HUES6 (cell line): Measurements from ENCODE around the gene CD248.
A peak's percentile ranks its signal among the peaks of the same experiment; 100 is the strongest.
"Not testable (repeated sequence)": the region's sequence is repeated elsewhere in the genome, so short reads cannot be mapped to it uniquely, and the experiment has no call there.

Source experiments
- H3K27ac ChIP-seq: 2 replicates; pipeline ENCODE4 v1.7.0; 2013; ENCODE audit warnings: low read depth, mild to moderate bottlenecking, low read length, inconsistent platforms
- H3K27me3 ChIP-seq: 2 replicates; pipeline ENCODE4 v1.6.1; 2013; ENCODE audit warnings: low read length; ENCODE audit not compliant: control insufficient read depth, insufficient read depth
- H3K36me3 ChIP-seq: 2 replicates; pipeline ENCODE4 v1.6.1; 2013; ENCODE audit warnings: low read length; ENCODE audit not compliant: control insufficient read depth, insufficient read depth
- H3K4me1 ChIP-seq: 2 replicates; pipeline ENCODE4 v1.6.1; 2013; ENCODE audit warnings: low read length; ENCODE audit not compliant: control insufficient read depth, insufficient read depth
- H3K4me3 ChIP-seq: 2 replicates; pipeline ENCODE4 v1.5.1; 2013; ENCODE audit warnings: low read depth, low read length
- H3K9ac ChIP-seq: one replicate; pipeline ENCODE4 v1.6.1; 2013; ENCODE audit warnings: mild to moderate bottlenecking, low read length
- H3K9me3 ChIP-seq: 2 replicates; pipeline ENCODE4 v1.6.1; 2013; ENCODE audit warnings: low read depth, low read length; ENCODE audit not compliant: control insufficient read depth, insufficient read depth

The CD248 gene

DNA sequence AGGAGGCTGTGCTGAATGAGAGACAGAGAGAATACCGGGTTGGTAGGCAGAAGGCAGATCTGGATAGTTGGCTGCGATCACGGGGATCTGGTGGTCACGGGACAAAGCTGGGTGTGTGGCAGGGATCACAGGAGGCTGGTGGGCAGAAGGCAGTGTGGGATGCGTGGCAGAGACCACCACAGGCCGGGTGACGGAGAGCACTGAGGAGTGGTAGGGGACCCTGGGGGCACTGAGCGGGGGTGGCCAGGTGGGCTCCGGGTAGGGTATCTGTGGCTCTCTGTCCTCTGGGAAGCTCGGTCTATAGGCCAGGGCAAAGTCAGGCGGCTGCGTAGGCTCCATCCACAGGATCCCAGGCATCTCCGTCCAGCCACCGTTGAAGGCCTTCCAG lies 1.4 kb downstream of the CD248 start:
- no peak overlapping the region for H3K27ac ChIP-seq
- H3K4me1 ChIP-seq, result peaks cover 36% of the 10 kb centered on the region
- H3K9me3 ChIP-seq, result peaks cover 4% of the 10 kb centered on the region; the same call in 1 of the 2 replicates
- no peaks in the 10 kb centered on the region for H3K36me3 ChIP-seq
- no peak overlapping the region for H3K4me3 ChIP-seq
- H3K27me3 ChIP-seq, result no peaks in the 10 kb centered on the region; the same call in 1 of the 2 replicates
- H3K9ac ChIP-seq, result no peak overlapping the region

DNA sequence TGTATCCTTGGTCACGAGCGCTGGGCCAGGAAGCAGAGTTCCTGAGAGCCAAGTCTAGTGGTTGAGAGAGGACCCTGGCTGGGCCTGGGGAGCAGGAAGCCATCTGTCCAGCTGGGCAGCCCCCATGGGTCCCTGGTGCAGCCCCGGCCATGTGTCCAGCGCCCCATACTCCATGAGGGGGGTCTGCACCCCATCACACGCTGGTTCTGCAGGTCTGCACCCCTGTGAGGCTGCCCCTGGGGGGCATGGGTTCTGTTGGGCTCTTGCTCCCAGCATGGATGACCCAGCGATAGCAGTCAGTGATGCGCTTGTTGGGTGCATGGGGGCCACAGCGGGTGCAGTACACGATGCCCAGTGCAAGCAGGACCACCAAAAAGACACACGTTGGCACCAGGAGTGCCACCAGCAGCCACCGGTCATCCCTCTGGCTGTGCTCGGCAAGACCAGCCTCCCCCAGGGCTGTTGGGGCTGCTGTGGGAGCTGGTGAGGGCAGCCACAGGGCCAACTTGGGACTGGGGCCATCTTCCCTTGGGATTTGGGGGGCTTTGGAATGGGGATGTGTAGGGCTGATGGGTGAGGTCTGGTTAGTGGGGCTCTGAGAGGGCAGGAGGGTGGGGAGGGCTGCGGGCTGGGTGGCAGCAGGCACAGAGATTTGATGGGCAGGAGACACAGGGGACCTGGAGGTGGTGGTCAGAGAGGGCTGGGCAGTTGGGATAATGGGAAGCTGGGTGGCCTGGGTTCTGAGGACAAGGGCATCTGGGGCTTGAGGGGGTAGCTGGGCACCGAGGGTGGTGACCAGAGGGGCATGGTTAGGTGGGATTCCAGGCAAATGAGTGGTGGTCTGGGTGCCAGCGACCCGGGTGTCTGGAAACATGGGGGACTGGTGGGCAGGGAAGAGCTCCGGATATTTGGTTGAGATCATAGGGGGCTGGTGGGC lies 2.0 kb downstream of the CD248 start:
- Histone ChIP-seq H3K4me3 (no peak overlapping the region), H3K27me3 (no peaks in the 10 kb centered on the region; the same call in 1 of the 2 replicates), H3K4me1 (peaks cover 36% of the 10 kb centered on the region), H3K9me3 (peaks cover 4% of the 10 kb centered on the region; the same call in 1 of the 2 replicates), H3K9ac (no peak overlapping the region), H3K27ac (no peak overlapping the region), H3K36me3 (no peaks in the 10 kb centered on the region)

DNA sequence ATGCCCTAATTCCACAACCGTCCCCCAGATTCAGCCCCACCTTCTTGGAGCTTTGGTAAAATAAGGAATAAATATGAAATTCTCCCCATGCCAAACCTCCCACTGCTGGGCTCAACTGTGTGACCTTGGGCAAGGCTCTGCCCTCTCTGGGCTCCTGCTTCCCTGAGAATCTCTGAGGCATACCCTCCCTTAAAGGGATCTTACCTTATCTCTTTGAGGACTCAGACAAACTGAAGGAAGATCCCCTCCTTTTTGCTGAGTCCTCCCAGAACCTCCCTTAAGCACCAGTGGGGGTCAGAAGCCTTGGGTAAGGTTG lies 2.7 kb downstream of the CD248 start:
- H3K36me3 ChIP-seq, result no peaks in the 10 kb centered on the region
- peaks cover 36% of the 10 kb centered on the region for H3K4me1 ChIP-seq
- peak overlapping the region; percentile 59 for H3K9ac ChIP-seq
- 0 out of 2 replicates have a peak overlapping the region, but pooled peaks have one; percentile 56 for H3K4me3 ChIP-seq
- H3K9me3 ChIP-seq, result peaks cover 3% of the 10 kb centered on the region; the same call in 1 of the 2 replicates
- no peak overlapping the region; the same call in 1 of the 2 replicates for H3K27ac ChIP-seq
- H3K27me3 ChIP-seq, result no peaks in the 10 kb centered on the region; the same call in 1 of the 2 replicates

DNA sequence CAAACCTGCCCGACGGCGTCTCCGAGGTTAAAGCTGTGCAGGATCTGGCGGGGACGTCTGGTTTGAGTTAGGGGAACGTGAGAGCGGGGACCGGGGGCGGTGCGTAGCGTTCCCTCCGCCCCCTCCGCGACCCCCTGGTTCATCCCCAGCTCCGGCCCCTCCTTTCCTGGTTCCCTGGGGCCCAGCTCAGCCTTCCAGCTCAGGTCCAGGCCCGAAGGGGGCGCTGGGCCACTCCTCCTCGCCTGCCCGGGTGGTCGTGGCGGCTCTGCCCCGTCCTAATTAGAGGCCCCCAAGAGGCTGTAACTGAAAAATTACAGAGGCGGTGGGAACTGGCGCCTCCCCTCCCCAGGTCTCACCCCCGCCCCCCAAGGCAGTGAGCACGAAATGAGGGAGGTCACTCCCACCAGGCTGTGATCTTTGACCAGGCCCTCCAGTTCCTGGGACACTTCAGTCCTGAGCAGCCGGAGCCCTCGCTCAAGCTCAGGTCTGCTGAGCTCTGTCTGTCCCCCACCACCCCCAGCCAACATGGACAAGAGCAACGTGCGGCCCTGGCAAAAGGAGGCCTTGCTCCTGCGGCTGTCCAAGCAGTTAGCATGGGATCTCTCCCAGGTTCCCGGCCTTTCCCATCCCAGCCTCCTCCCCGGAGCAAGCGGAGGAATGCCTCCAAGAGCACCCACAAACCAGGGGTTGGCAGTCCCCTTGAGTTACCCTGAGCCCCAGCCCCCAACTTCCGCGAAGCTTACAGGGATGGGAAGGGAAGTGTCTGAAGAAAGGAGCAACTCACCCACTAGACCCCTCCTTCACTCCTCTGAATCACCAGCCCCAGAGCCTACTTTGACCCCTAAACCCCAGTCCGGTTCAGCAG lies 3.3 kb downstream of the CD248 start:
- Histone ChIP-seq H3K36me3 (no peaks in the 10 kb centered on the region), H3K9ac (peak overlapping the region; percentile 59), H3K4me1 (peaks cover 35% of the 10 kb centered on the region), H3K4me3 (peak overlapping the region; percentile 56), H3K27me3 (no peaks in the 10 kb centered on the region; the same call in 1 of the 2 replicates), H3K9me3 (no peaks in the 10 kb centered on the region), H3K27ac (peak overlapping the region; percentile 72; the same call in 1 of the 2 replicates)

DNA sequence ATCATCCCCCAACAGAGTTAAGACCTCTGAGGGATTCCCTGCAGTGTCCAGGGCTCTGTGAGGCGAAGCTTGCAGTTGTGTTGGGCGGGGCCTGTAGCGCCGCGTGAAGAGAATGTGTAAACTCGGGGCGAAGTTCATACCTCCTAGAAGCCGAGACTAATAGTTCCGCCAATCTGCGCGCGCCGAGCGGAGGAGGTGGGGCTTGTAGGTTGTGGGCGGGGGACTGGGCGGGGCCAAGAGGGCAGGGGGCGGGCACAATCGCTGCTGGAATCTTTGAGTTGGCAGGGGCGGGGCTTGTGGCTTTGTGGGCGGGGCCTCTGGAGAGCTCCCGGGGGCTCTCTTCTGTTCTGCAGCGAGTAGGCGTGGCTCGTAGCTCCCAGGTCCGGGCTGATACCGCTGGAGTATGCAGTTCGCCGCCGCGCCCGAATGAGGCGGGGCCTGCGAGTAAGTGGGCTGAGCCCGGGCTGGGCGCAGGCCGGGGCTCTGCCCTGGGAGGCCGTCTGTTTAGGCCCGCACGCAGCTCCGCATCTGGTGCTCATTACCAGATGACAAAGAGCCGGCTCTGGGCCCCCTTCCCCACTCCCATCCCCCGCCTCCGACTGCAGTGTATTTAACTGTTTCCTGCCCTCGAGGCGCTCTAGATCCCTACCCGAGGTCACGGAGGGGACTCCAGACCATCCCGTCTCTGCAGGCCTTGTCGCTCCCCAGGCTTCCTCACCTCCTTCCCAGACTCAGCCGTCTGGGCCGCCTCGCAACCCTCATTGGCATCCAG lies 4.1 kb downstream of the CD248 start:
- Histone ChIP-seq H3K27me3 (no peaks in the 10 kb centered on the region; the same call in 1 of the 2 replicates), H3K9me3 (no peaks in the 10 kb centered on the region), H3K27ac (peak overlapping the region; percentile 72; the same call in 1 of the 2 replicates), H3K9ac (peak overlapping the region; percentile 47), H3K4me1 (peaks cover 27% of the 10 kb centered on the region), H3K36me3 (no peaks in the 10 kb centered on the region), H3K4me3 (peak overlapping the region; percentile 74)

DNA sequence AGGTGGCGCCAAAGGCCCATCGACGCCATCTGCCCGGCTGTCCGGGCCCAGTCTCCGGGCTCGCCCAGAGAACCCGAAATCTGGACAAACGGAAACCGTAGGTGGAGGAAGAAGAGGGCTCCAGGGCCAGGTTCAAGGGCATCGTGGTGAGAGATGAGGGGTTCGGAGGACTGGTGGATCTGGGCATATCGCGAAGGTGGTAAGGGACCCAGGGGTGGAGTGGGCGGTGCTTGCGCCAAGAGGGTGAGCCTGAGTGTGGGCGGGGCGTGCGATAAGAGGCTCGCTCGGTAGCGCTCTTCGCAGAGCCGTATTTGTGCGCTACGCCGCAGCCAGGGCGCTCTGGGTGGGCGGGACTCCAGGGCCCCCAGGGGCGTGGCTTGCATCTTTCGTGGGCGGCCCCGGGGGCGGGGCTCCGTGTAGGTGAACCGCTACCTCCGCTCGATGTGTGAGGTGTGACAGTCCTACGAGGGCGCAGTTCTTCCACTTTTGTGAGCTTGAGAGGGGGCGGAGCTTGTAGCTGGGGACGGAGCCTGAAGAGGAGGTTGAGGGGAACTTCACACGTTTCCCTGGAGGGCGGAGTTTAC lies 4.8 kb downstream of the CD248 start:
- Histone ChIP-seq H3K27ac (no peak overlapping the region), H3K9me3 (no peaks in the 10 kb centered on the region), H3K4me3 (peak overlapping the region; percentile 74), H3K4me1 (peaks cover 21% of the 10 kb centered on the region), H3K36me3 (no peaks in the 10 kb centered on the region), H3K9ac (peak overlapping the region; percentile 62), H3K27me3 (no peaks in the 10 kb centered on the region; the same call in 1 of the 2 replicates)

DNA sequence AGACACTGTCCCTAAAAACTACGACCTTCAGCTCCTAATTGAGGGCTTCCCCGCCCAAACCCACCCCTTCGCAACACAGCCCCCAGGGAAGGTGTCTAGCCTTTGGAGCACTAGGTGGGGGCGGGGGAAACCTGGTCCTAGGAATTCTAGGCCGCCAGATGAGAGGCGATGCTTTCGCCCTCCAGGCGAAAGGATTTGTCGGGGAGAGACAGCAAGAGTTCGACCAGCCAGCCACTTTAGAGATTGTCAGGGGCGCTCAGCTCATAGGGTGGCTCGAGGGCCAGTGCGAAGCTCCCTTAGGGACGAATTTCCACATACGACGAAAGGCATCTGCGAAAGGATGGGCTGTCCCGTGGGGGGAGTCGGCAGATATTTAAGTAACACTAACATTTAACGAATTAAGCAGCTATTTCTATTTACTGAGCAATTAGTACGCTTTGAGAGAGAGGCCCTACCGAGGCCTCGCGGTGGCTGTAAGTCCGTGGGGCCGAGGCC lies 5.3 kb downstream of the CD248 start:
- H3K36me3 ChIP-seq, result no peaks in the 10 kb centered on the region
- peaks cover 19% of the 10 kb centered on the region for H3K4me1 ChIP-seq
- H3K9me3 ChIP-seq, result no peaks in the 10 kb centered on the region
- H3K27ac ChIP-seq, result no peak overlapping the region
- no peaks in the 10 kb centered on the region; the same call in 1 of the 2 replicates for H3K27me3 ChIP-seq
- peak overlapping the region; percentile 74 for H3K4me3 ChIP-seq
- H3K9ac ChIP-seq, result peak overlapping the region; percentile 62

DNA sequence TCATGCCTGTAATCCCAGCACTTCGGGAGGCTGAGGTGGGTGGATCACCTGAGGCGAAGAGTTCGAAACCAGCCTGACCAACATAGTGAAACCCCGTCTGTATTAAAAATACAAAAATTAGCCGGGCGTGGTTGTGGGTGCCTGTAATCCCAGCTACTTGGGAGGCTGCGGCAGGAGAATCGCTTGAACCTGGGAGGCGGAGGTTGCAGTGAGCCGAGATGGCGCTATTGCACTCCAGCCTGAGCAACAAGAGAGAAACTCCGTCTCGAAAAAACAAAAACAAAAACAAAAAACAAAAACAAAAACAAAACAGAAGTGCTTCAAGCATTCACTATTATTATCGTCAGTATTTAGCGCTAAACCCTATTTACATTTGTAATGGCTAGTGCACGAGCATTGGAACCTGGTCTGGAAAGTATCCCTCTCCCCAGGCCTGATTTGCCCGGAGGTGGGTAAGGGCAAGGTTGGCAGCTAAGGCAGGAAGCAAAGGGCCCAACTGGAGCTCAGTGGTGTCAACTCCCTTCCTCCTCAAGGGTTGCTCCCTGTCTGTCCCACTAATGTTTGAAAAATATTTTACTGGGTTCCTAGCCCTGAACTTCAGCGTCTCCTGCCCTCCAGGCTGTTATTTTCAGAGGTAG lies 5.9 kb downstream of the CD248 start:
- peaks cover 13% of the 10 kb centered on the region for H3K4me1 ChIP-seq
- not testable (repeated sequence) for H3K4me3 ChIP-seq, H3K9me3 ChIP-seq, H3K27me3 ChIP-seq, H3K27ac ChIP-seq, H3K36me3 ChIP-seq, H3K9ac ChIP-seq

DNA sequence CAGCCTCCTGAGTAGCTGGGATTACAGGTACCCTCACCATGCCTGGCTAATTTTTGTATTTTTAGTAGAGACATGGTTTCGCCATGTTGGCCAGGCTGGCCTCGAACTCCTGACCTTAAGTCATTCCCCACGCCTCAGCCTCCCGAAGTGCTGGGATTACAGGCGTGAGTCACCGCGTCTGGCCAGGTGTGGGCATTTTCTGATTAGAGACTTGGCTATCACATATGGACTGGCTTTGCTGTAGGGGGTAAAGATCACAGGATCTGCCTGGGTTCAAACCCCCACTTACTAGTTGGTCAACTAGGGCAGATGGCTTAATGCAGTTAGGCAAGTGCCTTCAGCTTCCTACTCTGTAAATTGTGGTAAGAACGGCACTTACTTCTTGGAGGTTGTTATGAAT lies 6.5 kb downstream of the CD248 start:
- Histone ChIP-seq H3K4me3 (no peak overlapping the region), H3K9ac (no peak overlapping the region), H3K9me3 (no peaks in the 10 kb centered on the region), H3K4me1 (peaks cover 13% of the 10 kb centered on the region), H3K27ac (no peak overlapping the region), H3K36me3 (no peaks in the 10 kb centered on the region), H3K27me3 (no peaks in the 10 kb centered on the region; the same call in 1 of the 2 replicates)

DNA sequence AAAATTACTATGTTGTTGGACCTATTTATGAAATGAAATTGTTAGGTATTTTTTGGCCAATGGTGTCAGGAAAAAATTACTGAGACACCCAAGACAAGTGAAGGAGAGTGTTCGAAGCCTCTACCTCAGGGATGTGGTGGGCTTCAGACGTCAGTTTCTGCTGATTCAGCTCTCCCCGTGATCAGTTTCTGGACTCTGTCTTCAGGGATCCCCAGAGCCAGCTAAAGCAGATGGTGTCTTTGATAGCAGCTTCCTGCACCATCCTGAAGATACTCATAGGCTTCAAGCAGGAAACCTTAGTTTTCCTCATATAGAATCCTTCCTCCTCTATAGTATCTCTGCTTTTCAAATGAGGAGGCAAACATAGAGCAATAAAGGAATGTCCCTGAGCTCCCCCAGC lies 7.4 kb downstream of the CD248 start:
- Histone ChIP-seq H3K4me3 (no peak overlapping the region), H3K27ac (no peak overlapping the region), H3K4me1 (peaks cover 13% of the 10 kb centered on the region), H3K9ac (no peak overlapping the region), H3K36me3 (no peaks in the 10 kb centered on the region), H3K9me3 (no peaks in the 10 kb centered on the region), H3K27me3 (no peaks in the 10 kb centered on the region)
